Esophagus squamous epithelium (tissue), 4 donors: Measurements from ENCODE around the gene CLDN14.

ENCODE experiments used
- POLR2A ChIP-seq, 4 donors: fragments of 450-650 bp; IDR thresholded peaks; one replicate each; pipeline ENCODE4 v1.6.1; 2017; ENCODE audit warnings: antibody characterized with exemption in 4 of 4, mild to moderate bottlenecking in 4 of 4, moderate library complexity in 3 of 4
- TF ChIP-seq, protein P1 (sequence below), 6 experiments: fragments of 450-650 bp in 4 of 6; fragments of 200-600 bp in 2 of 6; sonication (generic) in 2 of 6; IDR thresholded peaks; one replicate each; pipeline ENCODE4 v1.5.1; 2016 to 2019; ENCODE audit warnings: antibody characterized with exemption in 6 of 6, mild to moderate bottlenecking in 4 of 6, moderate library complexity in 4 of 6

DNA sequence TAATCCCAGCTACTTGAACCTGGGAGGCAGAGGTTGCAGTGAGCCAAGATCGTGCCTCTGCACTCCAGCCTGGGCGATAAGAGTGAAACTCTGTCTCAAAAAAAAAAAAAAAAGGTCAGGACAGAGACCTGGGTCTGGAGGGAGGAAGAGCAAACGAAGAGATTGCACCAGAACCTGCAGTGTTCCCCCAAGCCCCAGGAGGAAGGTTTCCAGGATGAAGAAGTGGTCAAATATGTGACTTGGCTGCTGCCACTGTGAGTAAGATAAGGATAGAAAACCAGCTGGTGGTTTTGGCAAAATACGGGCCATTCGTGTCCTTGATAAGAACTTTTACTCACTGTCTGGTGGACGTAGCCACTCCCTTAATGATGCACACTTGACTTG, 42.2 kb downstream of the CLDN14 start:
- TF ChIP-seq POLR2A (IDR thresholded peaks at IDR 0.05): no peak
- TF ChIP-seq, protein P1, sequence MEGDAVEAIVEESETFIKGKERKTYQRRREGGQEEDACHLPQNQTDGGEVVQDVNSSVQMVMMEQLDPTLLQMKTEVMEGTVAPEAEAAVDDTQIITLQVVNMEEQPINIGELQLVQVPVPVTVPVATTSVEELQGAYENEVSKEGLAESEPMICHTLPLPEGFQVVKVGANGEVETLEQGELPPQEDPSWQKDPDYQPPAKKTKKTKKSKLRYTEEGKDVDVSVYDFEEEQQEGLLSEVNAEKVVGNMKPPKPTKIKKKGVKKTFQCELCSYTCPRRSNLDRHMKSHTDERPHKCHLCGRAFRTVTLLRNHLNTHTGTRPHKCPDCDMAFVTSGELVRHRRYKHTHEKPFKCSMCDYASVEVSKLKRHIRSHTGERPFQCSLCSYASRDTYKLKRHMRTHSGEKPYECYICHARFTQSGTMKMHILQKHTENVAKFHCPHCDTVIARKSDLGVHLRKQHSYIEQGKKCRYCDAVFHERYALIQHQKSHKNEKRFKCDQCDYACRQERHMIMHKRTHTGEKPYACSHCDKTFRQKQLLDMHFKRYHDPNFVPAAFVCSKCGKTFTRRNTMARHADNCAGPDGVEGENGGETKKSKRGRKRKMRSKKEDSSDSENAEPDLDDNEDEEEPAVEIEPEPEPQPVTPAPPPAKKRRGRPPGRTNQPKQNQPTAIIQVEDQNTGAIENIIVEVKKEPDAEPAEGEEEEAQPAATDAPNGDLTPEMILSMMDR (IDR thresholded peaks at IDR 0.05): no peak
